GM12878 (cell line): ENCODE measurements around the gene DUOX1. TPM values are rescaled to one million over a fixed set of nuclear protein-coding genes. Genes with fewer than 3 reads are reported as not detected.

Source experiments
- ATAC-seq: fragments of 200-7000 bp; cut with Tn5 transposase; 3 replicates; pipeline ENCODE4 v1.9.1; 2020; ENCODE audit warnings: mild to moderate bottlenecking, moderate library complexity
- BruUV-seq: library from RNA; stranded (reverse); fragments of 400-500 nt; replicated peaks from 2 replicates; lab custom pipeline; 2021; lab: Mats Ljungman, UMichigan
- CTCF ChIA-PET: fragments of 300-600 bp; sonication (Branson Sonifier 250); formaldehyde crosslinking; extraction: SDS; loops from one replicate; lab custom pipeline; 2021; ENCODE audit warnings: inconsistent platforms; lab: Yijun Ruan, JAX
- POLR2A ChIA-PET: fragments of 350-600 bp; formaldehyde crosslinking; extraction: SDS; loops from one replicate; lab custom pipeline; 2021; ENCODE audit warnings: inconsistent platforms; lab: Charles Lee
- RAD21 ChIA-PET: fragments of 300-600 bp; sonication (Branson Sonifier 250); formaldehyde crosslinking; loops from one replicate; lab custom pipeline; 2023; ENCODE audit warnings: antibody characterized with exemption; ENCODE audit not compliant: unreplicated experiment; lab: Charles Lee
- SMC1A ChIA-PET: fragments of 300-600 bp; sonication (Branson Sonifier 250); formaldehyde crosslinking; loops from one replicate; lab custom pipeline; 2023; ENCODE audit not compliant: unreplicated experiment, uncharacterized antibody; lab: Charles Lee
- DNase-seq: peaks from one replicate; pipeline ENCODE4 v3.0.0-alpha.2; 2011; ENCODE audit warnings: low read depth, low spot score
- FAIRE-seq: peaks from 3 replicates; lab custom pipeline; 2011; peaks lifted over from hg19 to GRCh38; lab: Jason Lieb, UNC
- H2AFZ ChIP-seq: 2 replicates; pipeline ENCODE4 v1.6.0; 2011; ENCODE audit warnings: low read depth, low read length, control low read depth; ENCODE audit not compliant: control insufficient read depth
- H3K27ac ChIP-seq: 2 replicates; pipeline ENCODE4 v1.5.1; 2011; ENCODE audit warnings: control low read depth; ENCODE audit not compliant: control insufficient read depth, insufficient read depth
- H3K27me3 ChIP-seq, 2 experiments: replicated peaks in 1 of 2; 2 replicates each; pipeline versions ENCODE4 v1.6.0 to v1.6.1; 2011; ENCODE audit warnings: low read length in 1 of 2; ENCODE audit not compliant: control insufficient read depth in 2 of 2, insufficient read depth in 2 of 2
- H3K36me3 ChIP-seq, 2 experiments: 2 replicates each; pipeline ENCODE4 v1.5.1; 2011; ENCODE audit warnings: low read length in 1 of 2; ENCODE audit not compliant: control insufficient read depth in 2 of 2, insufficient read depth in 2 of 2
- H3K4me1 ChIP-seq: 2 replicates; pipeline ENCODE4 v1.6.1; 2011; ENCODE audit warnings: mild to moderate bottlenecking, low read length, moderate library complexity, mixed read lengths; ENCODE audit not compliant: control insufficient read depth, insufficient read depth
- H3K4me2 ChIP-seq: 2 replicates; pipeline ENCODE4 v1.6.0; 2011; ENCODE audit warnings: control low read depth; ENCODE audit not compliant: control insufficient read depth, insufficient read depth
- H3K4me3 ChIP-seq: fragments of 200-600 bp; sonication (generic); 2 replicates; pipeline ENCODE4 v1.5.1; 2016
- H3K79me2 ChIP-seq: 2 replicates; pipeline ENCODE4 v1.6.0; 2011; ENCODE audit warnings: low read length; ENCODE audit not compliant: control insufficient read depth, insufficient read depth
- H3K9ac ChIP-seq: 2 replicates; pipeline ENCODE4 v1.8.0; 2011; ENCODE audit warnings: low read length, control low read depth, mixed read lengths; ENCODE audit not compliant: control insufficient read depth, insufficient read depth
- H3K9me3 ChIP-seq: replicated peaks from 3 replicates; pipeline ENCODE4 v1.5.1; 2011; ENCODE audit warnings: mild to moderate bottlenecking, low read length; ENCODE audit not compliant: control insufficient read depth, insufficient read depth
- H4K20me1 ChIP-seq: 2 replicates; pipeline ENCODE4 v1.6.0; 2011; ENCODE audit not compliant: control insufficient read depth, insufficient read depth
- JUNB ChIP-seq: IDR thresholded peaks from 2 replicates; pipeline ENCODE4 v1.6.1; 2016; ENCODE audit warnings: antibody characterized with exemption, mild to moderate bottlenecking
- MEF2B ChIP-seq: fragments of 450-650 bp; IDR thresholded peaks from 2 replicates; pipeline ENCODE4 v1.6.1; 2018; ENCODE audit warnings: mild to moderate bottlenecking, moderate library complexity; ENCODE audit not compliant: partially characterized antibody, poor library complexity, severe bottlenecking
- MXI1 ChIP-seq: fragments of 150-350 bp; IDR thresholded peaks from 2 replicates; pipeline ENCODE4 v1.6.1; 2011; ENCODE audit warnings: low read depth, mild to moderate bottlenecking, inconsistent platforms, low read length, improper control_type of control experiment
- MYC ChIP-seq: IDR thresholded peaks from 2 replicates; pipeline ENCODE4 v1.6.1; 2011; ENCODE audit warnings: mild to moderate bottlenecking, low read length, moderate library complexity, inconsistent platforms; ENCODE audit not compliant: insufficient read depth, insufficient replicate concordance, insufficient read length, severe bottlenecking
- NKRF ChIP-seq: fragments of 450-650 bp; conservative IDR thresholded peaks from 2 replicates; pipeline ENCODE4 v1.6.1; 2017; ENCODE audit warnings: mild to moderate bottlenecking, moderate library complexity
- PAX8 ChIP-seq: fragments of 450-650 bp; IDR thresholded peaks from 2 replicates; pipeline ENCODE4 v1.6.1; 2017; ENCODE audit warnings: mild to moderate bottlenecking, moderate library complexity
- POLR2A ChIP-seq: IDR thresholded peaks from 2 replicates; pipeline ENCODE4 v1.6.1; 2011; ENCODE audit warnings: low read depth, mild to moderate bottlenecking, low read length
- SMC3 ChIP-seq: IDR thresholded peaks from 2 replicates; pipeline ENCODE4 v1.6.1; 2011; ENCODE audit warnings: low read length, improper control_type of control experiment, borderline replicate concordance
- SRF ChIP-seq, 2 experiments: IDR thresholded peaks; 2 replicates each; pipeline ENCODE4 v1.6.1; 2011; ENCODE audit warnings: low read depth in 2 of 2, low read length in 2 of 2, mild to moderate bottlenecking in 1 of 2, moderate library complexity in 1 of 2
- ZBTB11 ChIP-seq: fragments of 450-650 bp; formaldehyde crosslinking; IDR thresholded peaks from 2 replicates; pipeline ENCODE4 v1.5.0; 2022; ENCODE audit warnings: mild to moderate bottlenecking, missing genetic modification characterization
- ZSCAN29 ChIP-seq: fragments of 450-650 bp; IDR thresholded peaks from 2 replicates; pipeline ENCODE4 v1.6.1; 2017; ENCODE audit warnings: mild to moderate bottlenecking, moderate library complexity
- WGBS: methylation state at CpG from one replicate; pipeline ENCODE4 v1.1.6; 2016; ENCODE audit warnings: low lambda C conversion rate; ENCODE audit not compliant: insufficient replicate concordance, insufficient coverage; ENCODE audit errors: missing lambda C conversion rate; 5-methylcytosine and 5-hydroxymethylcytosine counted together
- in situ Hi-C: fragments of 300-500 bp; cut with MboI; formaldehyde crosslinking; loops from 9 replicates; pipeline ENCODE4 v1.14.3; 2018; ENCODE audit warnings: mixed read lengths
- intact Hi-C: fragments of 100-400 bp; cut with micrococcal nuclease; formaldehyde crosslinking; loops from one replicate; pipeline ENCODE4 v1.14.2; 2022; ENCODE audit not compliant: unreplicated experiment
- polyA plus RNA-seq, 11 experiments: library from polyadenylated mRNA; depleted of rRNA in 4 of 11; unstranded in 6 of 11; stranded (reverse) in 5 of 11; fragments of >200 nt; fragmentation: Nextera tagmentation in 4 of 11; fragmentation: Illumina TruSeq in 1 of 11; extraction: Ambion mirVana in 4 of 11; extraction: Trizol in 1 of 11; gene quantifications; 1 replicate in 1 of 11; 2 replicates in 10 of 11; pipeline versions ENCODE4 v1.2.1 to v1.2.3, GENCODE V29; 2011 to 2016; ENCODE audit warnings: inconsistent platforms in 2 of 11, missing spikeins in 2 of 11, low read depth in 1 of 11
- total RNA-seq, 4 experiments: library from RNA; depleted of rRNA in 3 of 4; stranded (reverse); fragments of >200 nt in 3 of 4; fragmentation: Illumina TruSeq in 1 of 4; extraction: Trizol in 1 of 4; gene quantifications; 2 replicates each; pipeline versions ENCODE4 v1.2.1 to v1.2.3, GENCODE V29; 2013 to 2021

Gene DUOX1
- total and polyA plus RNA-seq, 10 of the 15 experiments (the other 5 are each of a cell fraction or from before 2014, with no cell fraction given), result 0.02 to 2.1 (median 0.26) TPM; not detected in 3

- Histone ChIP-seq H3K27me3 (no peaks in the 10 kb centered on the region; a peak in 2 of 4 replicates), H2AFZ (no peak overlapping the region), H3K36me3 (no peaks in the 10 kb centered on the region), H3K4me2 (no peak overlapping the region), H3K79me2 (no peaks in the 10 kb centered on the region), H4K20me1 (no peaks in the 10 kb centered on the region; the same call in 1 of the 2 replicates), H3K4me1 (no peaks in the 10 kb centered on the region), H3K9ac (no peak overlapping the region), H3K27ac (no peak overlapping the region), H3K9me3 (no peaks in the 10 kb centered on the region), H3K4me3 (no peak overlapping the region)
- in situ Hi-C loops, result no loop called here
- DNase-seq, result no peak
- WGBS, result 55% methylated on average over 23 of the region's 23 CpGs
- POLR2A ChIA-PET, result no interaction called here
- no peak for ATAC-seq
- no peak for FAIRE-seq
- no TSS peak for BruUV-seq
- CTCF ChIA-PET, result no interaction called here
- intact Hi-C loops, result no loop called here
- TF ChIP-seq SRF (IDR thresholded peaks at IDR 0.05; ENCODE audit: low read depth in 2 of 2, low read length in 2 of 2), result no peak
- TF ChIP-seq ZSCAN29, result no peak
- SMC1A ChIA-PET, result no interaction called here
- RAD21 ChIA-PET, result no interaction called here
Observed at GRCh38 chr15:45099549-45100165, 30.1 kb upstream of the DUOX1 start.

GRCh38 chr15:45100884-45101625, 28.7 kb upstream of the DUOX1 start:
- Histone ChIP-seq H3K79me2 (no peaks in the 10 kb centered on the region), H3K4me2 (no peak overlapping the region), H2AFZ (no peak overlapping the region), H3K4me3 (no peak overlapping the region), H4K20me1 (no peaks in the 10 kb centered on the region; the same call in 1 of the 2 replicates), H3K27ac (no peak overlapping the region), H3K9me3 (no peaks in the 10 kb centered on the region), H3K27me3 (no peaks in the 10 kb centered on the region; a peak in 2 of 4 replicates), H3K9ac (no peak overlapping the region), H3K4me1 (no peaks in the 10 kb centered on the region), H3K36me3 (no peaks in the 10 kb centered on the region)
- no TSS peak for BruUV-seq
- CTCF ChIA-PET, result interaction anchor here (1.0 kb wide), 1 partner anchor 17 kb away, joined by 3 read pairs; no protein-coding TSS in a partner anchor
- RAD21 ChIA-PET, result no interaction called here
- intact Hi-C loops, result no loop called here
- 35% methylated on average over 7 of the region's 7 CpGs for WGBS
- DNase-seq (no peak), FAIRE-seq (no peak), ATAC-seq (no peak)
- SMC1A ChIA-PET, result no interaction called here
- in situ Hi-C loops, result no loop called here
- POLR2A ChIA-PET, result no interaction called here
- no peak for TF ChIP-seq NKRF
- no peak for TF ChIP-seq MYC
- TF ChIP-seq MXI1, result no peak
- TF ChIP-seq ZBTB11, result no peak
- TF ChIP-seq POLR2A, result no peak
- no peak for TF ChIP-seq PAX8
- no peak for TF ChIP-seq SMC3
- no peak for TF ChIP-seq JUNB
- no peak for TF ChIP-seq MEF2B
